Ovary (tissue), 9 donors: ENCODE measurements around the gene PPP1R15B. TPM values are rescaled to one million over a fixed set of nuclear protein-coding genes. Genes with fewer than 3 reads are reported as not detected.

ENCODE experiments used
- DNase-seq, 5 donors: peaks; one replicate each; pipeline ENCODE4 v3.0.0-alpha.2; 2019 to 2020
- H3K27ac ChIP-seq, 2 donors: fragments of 200-600 bp; one replicate each; pipeline versions ENCODE4 v1.5.1 to v1.8.0; 2019 to 2022
- H3K27me3 ChIP-seq: fragments of 200-600 bp; one replicate; pipeline ENCODE4 v1.8.0; 2022
- H3K36me3 ChIP-seq: fragments of 200-600 bp; sonication (generic); one replicate; pipeline ENCODE4 v1.5.1; 2019
- H3K4me1 ChIP-seq: one replicate; pipeline ENCODE4 v1.8.1; 2013; ENCODE audit warnings: mild to moderate bottlenecking, moderate library complexity; ENCODE audit not compliant: insufficient read depth
- H3K4me3 ChIP-seq: fragments of 200-600 bp; sonication (generic); one replicate; pipeline ENCODE4 v1.5.1; 2017
- H3K9me3 ChIP-seq, 2 donors: fragments of 200-600 bp in 1 of 2; sonication (generic) in 1 of 2; one replicate each; pipeline versions ENCODE4 v1.5.1 to v1.8.1; 2013 to 2019; ENCODE audit warnings: mild to moderate bottlenecking in 1 of 2, moderate library complexity in 1 of 2
- CTCF ChIP-seq, 3 donors: fragments of 450-650 bp in 2 of 3; fragments of 200-600 bp in 1 of 3; IDR thresholded peaks; one replicate each; pipeline versions ENCODE4 v1.5.1 to v1.8.0; 2016 to 2022; ENCODE audit warnings: antibody characterized with exemption in 3 of 3, mild to moderate bottlenecking in 1 of 3
- EP300 ChIP-seq: sonication (generic); formaldehyde crosslinking; IDR thresholded peaks from one replicate; pipeline ENCODE4 v1.6.1; 2017; ENCODE audit warnings: antibody characterized with exemption
- POLR2A ChIP-seq: fragments of 450-650 bp; IDR thresholded peaks from one replicate; pipeline ENCODE4 v1.6.1; 2017; ENCODE audit warnings: antibody characterized with exemption, mild to moderate bottlenecking, moderate library complexity
- WGBS, 3 donors: extraction: QIAGEN DNeasy Blood & Tissue Kit in 1 of 3; methylation state at CpG; one replicate each; pipeline versions ENCODE4 v1.1.5 to v1.1.7; 2013 to 2017; 5-methylcytosine and 5-hydroxymethylcytosine counted together
- intact Hi-C, 4 donors: fragments of 100-400 bp; cut with DNase I; formaldehyde crosslinking; loops; one replicate each; pipeline versions ENCODE4 v1.11.0 to v1.15.1; 2022 to 2023
- polyA plus RNA-seq, 2 donors: library from polyadenylated mRNA; stranded (reverse); fragments of 200-250 nt in 1 of 2; fragments of 350-450 nt in 1 of 2; fragmentation: Illumina TruSeq in 1 of 2; extraction: RNeasy Lipid Tissue Mini Kit (QIAGEN cat#74804) in 1 of 2; gene quantifications; one replicate each; pipeline ENCODE4 v1.2.3, GENCODE V29; 2013 to 2014
- total RNA-seq, 7 donors: library from RNA; depleted of rRNA in 2 of 7; stranded (reverse); fragments of >200 nt in 2 of 7; fragmentation: NEBNext Ultra II Directional in 3 of 7; extraction: Animal tissue kit (Norgen Biotek cat#: 25700) in 3 of 7; gene quantifications; one replicate each; pipeline versions ENCODE4 v1.1.0 to v1.2.4, GENCODE V29; 2016 to 2023
- donor health status: DM: no; HTN: no; CAD: no; lungs with moderate emphysema.
- donor health status: DM: no; HTN: no; CAD: no.
- donor health status: Bipolar disorder and iron deficiency.
- donor health status: DM: yes; HTN: yes; CAD: no.
- donor health status: DM: no; HTN: no; CAD: no.
- donor health status: DM: yes; HTN: yes; CAD: no.

Gene PPP1R15B
- total and polyA plus RNA-seq, 9 donors, result 16.5 to 69.5 (median 35.4) TPM

- intact Hi-C loops, result no loop called here
These were observed 45.3 kb upstream of the PPP1R15B start for GRCh38 chr1:204456826-204457442.

GRCh38 chr1:204455831-204456145 is 44.2 kb upstream of the PPP1R15B start:
- intact Hi-C loops, result no loop called here
- no peaks in the 10 kb centered on the region for H3K4me1 ChIP-seq
- 95% methylated on average over 9 of the region's 9 CpGs for WGBS, 3 donors
- no peak overlapping the region for H3K27ac ChIP-seq
- no peaks in the 10 kb centered on the region for H3K27me3 ChIP-seq
- no peaks in the 10 kb centered on the region for H3K36me3 ChIP-seq
- TF ChIP-seq CTCF (IDR thresholded peaks at IDR 0.05) (no peak), EP300 (no peak), POLR2A (no peak)
- no peak overlapping the region for H3K4me3 ChIP-seq
- DNase-seq, result peak in 1 of 5 donors; percentile 30
- H3K9me3 ChIP-seq, result no peaks in the 10 kb centered on the region

More at GRCh38 chr1:204456826-204457442, 45.3 kb upstream of the PPP1R15B start:
- Histone ChIP-seq H3K4me1 (no peaks in the 10 kb centered on the region), H3K9me3 (no peaks in the 10 kb centered on the region), H3K27me3 (no peaks in the 10 kb centered on the region), H3K27ac (no peak overlapping the region), H3K4me3 (no peak overlapping the region), H3K36me3 (no peaks in the 10 kb centered on the region)
- DNase-seq, result peak in 1 of 5 donors; percentile 35
- TF ChIP-seq CTCF (IDR thresholded peaks at IDR 0.05), result no peak
- TF ChIP-seq EP300, result no peak
- no peak for TF ChIP-seq POLR2A
- 13 to 34% (median 27%) methylated on average over 11 of the region's 11 CpGs for WGBS, 3 donors

DNA sequence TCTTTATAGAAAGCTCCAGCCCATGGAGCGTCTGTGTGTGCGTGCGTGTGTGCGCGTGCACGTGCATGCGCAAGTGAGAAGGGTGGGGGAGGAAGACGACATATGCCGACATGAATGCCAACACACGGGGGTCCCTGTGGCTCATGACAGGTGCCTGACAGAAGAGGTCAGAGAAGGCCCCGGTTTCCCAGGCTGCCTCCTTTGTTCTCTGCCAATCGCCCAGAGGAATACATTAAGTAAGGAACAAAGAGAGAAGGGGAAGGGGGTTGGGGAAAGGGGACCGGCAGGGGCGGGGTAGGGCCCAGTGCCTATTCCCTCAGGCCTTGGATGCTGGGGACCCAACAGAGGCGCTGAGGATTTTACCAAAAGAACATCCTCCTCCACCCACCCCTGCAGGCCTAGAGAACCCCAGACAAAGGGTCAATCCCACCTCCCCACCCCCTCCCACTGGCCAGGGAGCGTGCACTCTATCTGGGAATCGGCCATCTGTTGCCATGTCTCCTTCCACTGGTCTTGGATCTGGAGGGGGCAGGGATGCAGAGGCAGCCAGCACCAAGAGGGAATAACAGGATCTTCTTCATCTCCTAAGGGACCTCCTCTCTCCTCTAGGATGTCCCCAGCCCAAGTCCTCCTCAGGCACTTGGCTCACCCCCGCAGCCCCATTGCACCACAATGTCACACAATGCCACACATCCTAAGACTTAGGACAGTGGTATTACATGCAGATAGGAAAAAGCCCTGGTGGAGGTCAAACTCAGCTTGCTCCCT is 43.6 kb upstream of the PPP1R15B start:
- H3K27ac ChIP-seq, result no peak overlapping the region
- no peaks in the 10 kb centered on the region for H3K27me3 ChIP-seq
- intact Hi-C loops, result no loop called here
- no peak overlapping the region for H3K4me3 ChIP-seq
- no peaks in the 10 kb centered on the region for H3K36me3 ChIP-seq
- H3K4me1 ChIP-seq, result no peaks in the 10 kb centered on the region
- 80 to 87% (median 84%) methylated on average over 18 of the region's 18 CpGs for WGBS, 3 donors
- no peak for TF ChIP-seq EP300
- no peak for TF ChIP-seq POLR2A
- TF ChIP-seq CTCF (IDR thresholded peaks at IDR 0.05), result no peak
- DNase-seq, result peak in 1 of 5 donors; percentile 19
- H3K9me3 ChIP-seq, result no peaks in the 10 kb centered on the region

DNA sequence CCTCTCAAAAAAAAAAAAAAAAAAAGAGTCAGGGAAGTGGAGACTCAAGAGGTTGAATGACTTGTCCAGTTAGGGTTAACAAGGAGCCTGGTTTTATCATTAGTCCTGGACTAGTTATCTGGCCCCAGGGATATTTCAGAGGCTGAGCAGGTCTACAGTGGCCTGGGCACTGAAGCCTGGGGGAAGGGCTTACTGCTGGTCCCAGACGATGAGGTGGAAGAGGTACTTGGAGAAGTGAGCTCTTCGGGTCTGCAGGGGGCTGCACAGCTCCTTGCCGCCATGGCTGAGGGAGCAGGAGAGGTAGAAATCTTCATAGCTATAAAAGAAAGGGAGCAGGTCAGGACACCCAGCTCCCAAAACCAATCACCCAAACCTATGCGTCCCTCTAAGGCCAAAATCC is 42.9 kb upstream of the PPP1R15B start:
- Histone ChIP-seq H3K27me3 (no peaks in the 10 kb centered on the region), H3K4me1 (no peaks in the 10 kb centered on the region), H3K27ac (no peak overlapping the region), H3K9me3 (no peaks in the 10 kb centered on the region), H3K4me3 (no peak overlapping the region), H3K36me3 (no peaks in the 10 kb centered on the region)
- intact Hi-C loops, result no loop called here
- DNase-seq, result peak in 1 of 5 donors; percentile 2
- WGBS, 3 donors, result 94 to 97% (median 95%) methylated on average over 4 of the region's 4 CpGs
- TF ChIP-seq EP300, result no peak
- TF ChIP-seq POLR2A, result no peak
- TF ChIP-seq CTCF (IDR thresholded peaks at IDR 0.05), result no peak
